Smooth muscle cell (in vitro differentiated cells): ENCODE measurements around the gene GABRP. TPM values are rescaled to one million over a fixed set of nuclear protein-coding genes. Genes with fewer than 3 reads are reported as not detected.
A peak's percentile ranks its signal among the peaks of the same experiment; 100 is the strongest.

Experiments
- DNase-seq: peaks from one replicate; lab custom pipeline; 2025; ENCODE audit not compliant: unreplicated experiment; lab: John Stamatoyannopoulos, UW
- H2AFZ ChIP-seq: fragments of 200-600 bp; sonication (generic); 2 replicates; pipeline ENCODE4 v1.6.0; 2016; ENCODE audit warnings: antibody characterized with exemption, low read depth, mild to moderate bottlenecking
- H3F3A ChIP-seq: fragments of 200-600 bp; sonication (generic); 2 replicates; pipeline ENCODE4 v1.6.0; 2017; ENCODE audit warnings: antibody characterized with exemption, low read depth
- H3K27ac ChIP-seq: fragments of 200-600 bp; sonication (generic); 2 replicates; pipeline ENCODE4 v1.5.1; 2016; ENCODE audit warnings: low read depth, mild to moderate bottlenecking
- H3K27me3 ChIP-seq: fragments of 200-600 bp; sonication (generic); 2 replicates; pipeline ENCODE4 v1.6.1; 2016; ENCODE audit warnings: low read depth, mild to moderate bottlenecking
- H3K36me3 ChIP-seq: fragments of 200-600 bp; sonication (generic); 2 replicates; pipeline ENCODE4 v1.5.1; 2016; ENCODE audit warnings: low read depth
- H3K4me1 ChIP-seq: fragments of 200-600 bp; sonication (generic); 2 replicates; pipeline ENCODE4 v1.5.1; 2016; ENCODE audit warnings: low read depth
- H3K4me2 ChIP-seq: fragments of 200-600 bp; sonication (generic); 2 replicates; pipeline ENCODE4 v1.6.0; 2016; ENCODE audit warnings: mild to moderate bottlenecking
- H3K4me3 ChIP-seq: fragments of 200-600 bp; sonication (generic); 2 replicates; pipeline ENCODE4 v1.5.1; 2016; ENCODE audit warnings: mild to moderate bottlenecking
- H3K79me2 ChIP-seq: fragments of 200-600 bp; sonication (generic); 2 replicates; pipeline ENCODE4 v1.6.0; 2016; ENCODE audit warnings: low read depth, mild to moderate bottlenecking
- H3K9ac ChIP-seq: fragments of 200-600 bp; sonication (generic); 2 replicates; pipeline ENCODE4 v1.6.0; 2016; ENCODE audit warnings: low read depth
- H3K9me3 ChIP-seq: fragments of 200-600 bp; sonication (generic); replicated peaks from 2 replicates; pipeline ENCODE4 v1.5.1; 2016; ENCODE audit warnings: low read depth
- H4K20me1 ChIP-seq: fragments of 200-600 bp; sonication (generic); 2 replicates; pipeline ENCODE4 v1.6.0; 2016; ENCODE audit warnings: low read depth
- CTCF ChIP-seq: fragments of 200-600 bp; sonication (generic); IDR thresholded peaks from 2 replicates; pipeline ENCODE4 v1.5.1; 2017; ENCODE audit warnings: borderline replicate concordance, mild to moderate bottlenecking, antibody characterized with exemption; ENCODE audit not compliant: insufficient read depth, poor library complexity, severe bottlenecking
- WGBS: methylation state at CpG from one replicate; pipeline ENCODE4 v1.1.7; 2016; ENCODE audit warnings: low lambda C conversion rate; 5-methylcytosine and 5-hydroxymethylcytosine counted together
- polyA plus RNA-seq: library from polyadenylated mRNA; unstranded; fragments of >200 nt; fragmentation: Nextera tagmentation; extraction: Ambion mirVana; gene quantifications from 2 replicates; pipeline ENCODE4 v1.2.1, GENCODE V29; 2016
- total RNA-seq: library from RNA; depleted of rRNA; stranded (reverse); fragments of >200 nt; gene quantifications from 2 replicates; pipeline ENCODE4 v1.2.3, GENCODE V29; 2014

GABRP gene
- total and polyA plus RNA-seq, 2 experiments from 2014 or later, result 4.1 to 52.8 TPM

GRCh38 chr5:170809551-170809950 lies 26.0 kb downstream of the GABRP start:
- no peak for DNase-seq
- WGBS, result 74% methylated on average over 7 of the region's 7 CpGs

GRCh38 chr5:170811719-170812118 lies 28.2 kb downstream of the GABRP start:
- no peak for DNase-seq
- TF ChIP-seq CTCF, result no peak
- no peak overlapping the region for H3K9ac ChIP-seq
- no peaks in the 10 kb centered on the region for H3F3A ChIP-seq
- H3K36me3 ChIP-seq, result no peaks in the 10 kb centered on the region
- no peak overlapping the region for H3K4me3 ChIP-seq
- H3K27me3 ChIP-seq, result no peaks in the 10 kb centered on the region
- no peaks in the 10 kb centered on the region for H3K79me2 ChIP-seq
- 94% methylated on average over 4 of the region's 4 CpGs for WGBS
- no peak overlapping the region for H2AFZ ChIP-seq
- no peaks in the 10 kb centered on the region for H3K9me3 ChIP-seq
- no peaks in the 10 kb centered on the region for H3K4me1 ChIP-seq
- H3K4me2 ChIP-seq, result no peak overlapping the region
- H4K20me1 ChIP-seq, result no peaks in the 10 kb centered on the region
- no peak overlapping the region for H3K27ac ChIP-seq

More at GRCh38 chr5:170809551-170809950, 26.0 kb downstream of the GABRP start:
- no peak overlapping the region for H3K4me2 ChIP-seq
- H3F3A ChIP-seq, result no peaks in the 10 kb centered on the region
- no peaks in the 10 kb centered on the region for H3K36me3 ChIP-seq
- no peaks in the 10 kb centered on the region for H3K79me2 ChIP-seq
- no peaks in the 10 kb centered on the region for H3K9me3 ChIP-seq
- no peaks in the 10 kb centered on the region for H3K4me1 ChIP-seq
- H3K9ac ChIP-seq, result no peak overlapping the region
- H3K27ac ChIP-seq, result no peak overlapping the region
- H3K4me3 ChIP-seq, result no peak overlapping the region
- H4K20me1 ChIP-seq, result no peaks in the 10 kb centered on the region
- H3K27me3 ChIP-seq, result no peaks in the 10 kb centered on the region
- peak; percentile 73 for TF ChIP-seq CTCF
- H2AFZ ChIP-seq, result no peak overlapping the region

- DNase-seq, result no peak
- no peak overlapping the region for H3K4me2 ChIP-seq
- no peak for TF ChIP-seq CTCF
- no peaks in the 10 kb centered on the region for H3K4me1 ChIP-seq
- no peaks in the 10 kb centered on the region for H3K27me3 ChIP-seq
- peaks cover 6% of the 10 kb centered on the region for H3F3A ChIP-seq
- H3K4me3 ChIP-seq, result no peak overlapping the region
- no peak overlapping the region for H3K9ac ChIP-seq
- H3K27ac ChIP-seq, result no peak overlapping the region
- no peaks in the 10 kb centered on the region for H3K9me3 ChIP-seq
- no peak overlapping the region for H2AFZ ChIP-seq
- H3K79me2 ChIP-seq, result no peaks in the 10 kb centered on the region
- no peaks in the 10 kb centered on the region for H4K20me1 ChIP-seq
- no peaks in the 10 kb centered on the region for H3K36me3 ChIP-seq
- 80% methylated on average over 5 of the region's 5 CpGs for WGBS
These were observed 29.7 kb downstream of the GABRP start for GRCh38 chr5:170813231-170813630.

GRCh38 chr5:170817195-170817594 lies 33.7 kb downstream of the GABRP start:
- WGBS, result 71% methylated on average over 3 of the region's 3 CpGs
- no peaks in the 10 kb centered on the region for H3K27me3 ChIP-seq

More at GRCh38 chr5:170817195-170817594, 33.7 kb downstream of the GABRP start:
- H2AFZ ChIP-seq, result no peak overlapping the region
- H3K9ac ChIP-seq, result no peak overlapping the region
- no peaks in the 10 kb centered on the region for H3K36me3 ChIP-seq
- no peak for TF ChIP-seq CTCF
- H3K27ac ChIP-seq, result peak overlapping the region; percentile 97
- peak overlapping the region; percentile 37 for H3K4me2 ChIP-seq
- H3F3A ChIP-seq, result peaks cover 22% of the 10 kb centered on the region
- no peaks in the 10 kb centered on the region for H3K9me3 ChIP-seq
- peaks cover 15% of the 10 kb centered on the region for H3K4me1 ChIP-seq
- H3K4me3 ChIP-seq, result no peak overlapping the region
- no peaks in the 10 kb centered on the region for H4K20me1 ChIP-seq
- no peak for DNase-seq
- H3K79me2 ChIP-seq, result no peaks in the 10 kb centered on the region
